K562 (cell line): ENCODE data around the gene KRT35. TPM values are rescaled to one million over a fixed set of nuclear protein-coding genes. Genes with fewer than 3 reads are reported as not detected.

Source experiments
- ATAC-seq: fragments of 200-7000 bp; cut with Tn5 transposase; 3 replicates; pipeline ENCODE4 v1.9.1; 2020; ENCODE audit warnings: moderate library complexity
- BruUV-seq: library from RNA; stranded (reverse); fragments of 400-500 nt; replicated peaks from 2 replicates; lab custom pipeline; 2021; lab: Mats Ljungman, UMichigan
- CTCF ChIA-PET: fragments of 300-600 bp; formaldehyde crosslinking; extraction: SDS; loops from one replicate; lab custom pipeline; 2021; ENCODE audit warnings: low intra/inter-chr PET ratio; lab: Yijun Ruan, JAX
- POLR2A ChIA-PET: fragments of 300-600, 350-650 bp; sonication (Branson Sonifier 250); formaldehyde crosslinking; extraction: SDS; loops from one replicate; lab custom pipeline; 2021; ENCODE audit warnings: antibody characterized with exemption, inconsistent platforms; lab: Yijun Ruan, JAX
- DNase-seq, 4 experiments: peaks; one replicate each; pipeline versions ENCODE4 v3.0.0 to v3.0.0-alpha.2; 2011 to 2018; ENCODE audit warnings: low spot score in 3 of 4, mixed read lengths in 3 of 4; ENCODE audit errors: extremely low read depth in 1 of 4
- FAIRE-seq: peaks from 2 replicates; lab custom pipeline; 2011; peaks lifted over from hg19 to GRCh38; lab: Jason Lieb, UNC
- H2AFZ ChIP-seq: 2 replicates; pipeline ENCODE4 v1.6.0; 2011; ENCODE audit warnings: low read depth, low read length, control low read depth, inconsistent platforms
- H3K27ac ChIP-seq: fragments of 200-600 bp; 3 replicates; pipeline ENCODE4 v1.8.0; 2011; ENCODE audit warnings: low read depth, mild to moderate bottlenecking, control low read depth, inconsistent platforms, low read length, moderate library complexity, mixed read lengths; ENCODE audit errors: extremely low read depth
- H3K27me3 ChIP-seq, 2 experiments: fragments of 300-600 bp in 1 of 2; 2 replicates in 1 of 2; 3 replicates in 1 of 2; pipeline versions ENCODE4 v1.6.0 to v1.8.0; 2011; ENCODE audit warnings: inconsistent platforms in 2 of 2, low read length in 2 of 2, mild to moderate bottlenecking in 1 of 2, mixed read lengths in 1 of 2, moderate library complexity in 1 of 2; ENCODE audit not compliant: control insufficient read depth in 2 of 2, insufficient read depth in 2 of 2
- H3K36me3 ChIP-seq: fragments of 300-600 bp; 3 replicates; pipeline ENCODE4 v1.8.0; 2011; ENCODE audit warnings: mild to moderate bottlenecking, low read length, inconsistent platforms; ENCODE audit not compliant: control insufficient read depth, insufficient read depth
- H3K4me1 ChIP-seq, 2 experiments: fragments of 200-600 bp in 1 of 2; replicated peaks in 1 of 2; 2 replicates in 1 of 2; 3 replicates in 1 of 2; pipeline versions ENCODE4 v1.5.1 to v1.8.0; 2011; ENCODE audit warnings: inconsistent platforms in 2 of 2, low read length in 2 of 2, mild to moderate bottlenecking in 1 of 2, mixed read lengths in 1 of 2, moderate library complexity in 1 of 2; ENCODE audit not compliant: control insufficient read depth in 2 of 2, insufficient read depth in 2 of 2
- H3K4me2 ChIP-seq: 2 replicates; pipeline ENCODE4 v1.6.1; 2011; ENCODE audit warnings: low read length, control low read depth, inconsistent platforms, mixed read lengths; ENCODE audit not compliant: insufficient read depth
- H3K4me3 ChIP-seq: fragments of 200-600 bp; sonication (generic), shearing (Covaris generic); 2 replicates; pipeline ENCODE4 v1.5.1; 2016; ENCODE audit warnings: control low read depth, inconsistent platforms
- H3K79me2 ChIP-seq: fragments of 200-600 bp; 3 replicates; pipeline ENCODE4 v1.8.0; 2011; ENCODE audit warnings: low read length, inconsistent platforms; ENCODE audit not compliant: control insufficient read depth, insufficient read depth
- H3K9ac ChIP-seq, 2 experiments: 2 replicates each; pipeline versions ENCODE4 v1.6.0 to v1.6.1; 2011; ENCODE audit warnings: low read depth in 2 of 2, low read length in 2 of 2, control low read depth in 1 of 2, inconsistent platforms in 1 of 2, mild to moderate bottlenecking in 1 of 2, mixed read lengths in 1 of 2; ENCODE audit not compliant: insufficient read depth in 1 of 2
- H3K9me1 ChIP-seq: one replicate; pipeline ENCODE4 v1.6.0; 2011; ENCODE audit warnings: inconsistent platforms, mild to moderate bottlenecking, low read length, moderate library complexity; ENCODE audit not compliant: control insufficient read depth, insufficient read depth
- H3K9me3 ChIP-seq: replicated peaks from 2 replicates; pipeline ENCODE4 v1.5.1; 2011; ENCODE audit warnings: low read depth, low read length, inconsistent platforms; ENCODE audit not compliant: control insufficient read depth, insufficient read depth
- H4K20me1 ChIP-seq: replicated peaks from 2 replicates; pipeline ENCODE4 v1.6.1; 2011; ENCODE audit warnings: low read length, inconsistent platforms, mixed read lengths; ENCODE audit not compliant: control insufficient read depth, insufficient read depth
- BDP1 ChIP-seq: IDR thresholded peaks from 3 replicates; pipeline ENCODE4 v1.6.1; 2011; ENCODE audit not compliant: insufficient read length, insufficient read depth
- BRD4 ChIP-seq: fragments of 200-600 bp; sonication (generic); IDR thresholded peaks from 2 replicates; pipeline ENCODE4 v1.6.1; 2017; ENCODE audit warnings: inconsistent platforms
- CBFA2T2 ChIP-seq: fragments of 450-650 bp; conservative IDR thresholded peaks from 2 replicates; pipeline ENCODE4 v1.6.1; 2017; ENCODE audit warnings: mild to moderate bottlenecking
- KDM1A ChIP-seq, 2 experiments: fragments of 450-650 bp; IDR thresholded peaks; 2 replicates each; pipeline ENCODE4 v1.6.1; 2016; ENCODE audit warnings: mild to moderate bottlenecking in 2 of 2
- MTA1 ChIP-seq: fragments of 450-650 bp; IDR thresholded peaks from 2 replicates; pipeline ENCODE4 v1.6.1; 2017; ENCODE audit warnings: borderline replicate concordance
- MYBL2 ChIP-seq, 2 experiments: fragments of 450-650 bp in 1 of 2; sonication (generic) in 1 of 2; formaldehyde crosslinking in 1 of 2; IDR thresholded peaks; 2 replicates each; pipeline versions ENCODE4 v1.6.1 to v1.8.1; 2017 to 2022; ENCODE audit warnings: borderline replicate concordance in 1 of 2, inconsistent platforms in 1 of 2, low read depth in 1 of 2, mild to moderate bottlenecking in 1 of 2, missing genetic modification reagents in 1 of 2, moderate library complexity in 1 of 2
- ZBTB17 ChIP-seq: fragments of 450-650 bp; formaldehyde crosslinking; IDR thresholded peaks from 2 replicates; pipeline ENCODE4 v1.4.0; 2020; ENCODE audit warnings: mild to moderate bottlenecking
- ZNF146 ChIP-seq: IDR thresholded peaks from one replicate; pipeline ENCODE4 v1.6.1; 2018; ENCODE audit warnings: missing compliant biosample characterization; ENCODE audit not compliant: unreplicated experiment
- ZNF347 ChIP-seq: fragments of 450-650 bp; formaldehyde crosslinking; IDR thresholded peaks from 2 replicates; pipeline ENCODE4 v1.4.0; 2020; ENCODE audit warnings: low read depth, mild to moderate bottlenecking, moderate library complexity
- ZZZ3 ChIP-seq: fragments of 450-650 bp; IDR thresholded peaks from 2 replicates; pipeline ENCODE4 v1.6.1; 2016; ENCODE audit warnings: antibody characterized with exemption, mild to moderate bottlenecking, moderate library complexity
- WGBS: fragments of 100-300 bp; shearing (Covaris generic); methylation state at CpG from one replicate; pipeline ENCODE4 v1.1.6; 2016; ENCODE audit warnings: low coverage, mixed read lengths; ENCODE audit not compliant: insufficient coverage; ENCODE audit errors: missing lambda C conversion rate; 5-methylcytosine and 5-hydroxymethylcytosine counted together
- in situ Hi-C: fragments of 300-500 bp; cut with MboI; formaldehyde crosslinking; loops from 4 replicates; pipeline ENCODE4 v1.15.0; 2018; ENCODE audit warnings: inconsistent platforms, mixed read lengths
- intact Hi-C: fragments of 100-400 bp; cut with micrococcal nuclease; formaldehyde crosslinking; loops from 2 replicates; pipeline ENCODE4 v1.14.2; 2022
- polyA plus RNA-seq, 8 experiments: library from polyadenylated mRNA; depleted of rRNA in 4 of 8; stranded (reverse) in 5 of 8; unstranded in 3 of 8; fragments of >200 nt; fragmentation: Nextera tagmentation in 2 of 8; fragmentation: Illumina TruSeq in 1 of 8; extraction: Ambion mirVana in 2 of 8; extraction: Trizol in 1 of 8; gene quantifications; 2 replicates each; pipeline versions ENCODE4 v1.2.1 to v1.2.3, GENCODE V29; 2011 to 2014; ENCODE audit warnings: inconsistent platforms in 1 of 8, missing spikeins in 1 of 8
- total RNA-seq, 7 experiments: library from RNA; depleted of rRNA in 6 of 7; stranded (reverse); fragments of >200 nt in 6 of 7; fragmentation: Illumina TruSeq in 2 of 7; extraction: Trizol in 2 of 7; gene quantifications; 2 replicates each; pipeline versions ENCODE4 v1.2.1 to v1.2.3, GENCODE V29; 2011 to 2021; ENCODE audit warnings: low replicate concordance in 1 of 7
- TF ChIP-seq, protein P1 (sequence below): fragments of 250-450 bp; sonication (Bioruptor Pico); IDR thresholded peaks from 2 replicates; pipeline ENCODE4 v1.5.0; 2022; ENCODE audit warnings: mild to moderate bottlenecking
- TF ChIP-seq, protein P2 (sequence below): IDR thresholded peaks from 3 replicates; pipeline ENCODE4 v1.6.1; 2011; ENCODE audit warnings: borderline replicate concordance, mild to moderate bottlenecking, moderate library complexity; ENCODE audit not compliant: insufficient read length; ENCODE audit errors: extremely low read depth
- TF ChIP-seq, protein P3 (sequence below): fragments of 450-650 bp; IDR thresholded peaks from 2 replicates; pipeline ENCODE4 v1.6.1; 2016; ENCODE audit warnings: mild to moderate bottlenecking
- TF ChIP-seq, protein P4 (sequence below): fragments of 200-800 bp; sonication (Bioruptor generic); IDR thresholded peaks from 2 replicates; pipeline ENCODE4 v1.6.1; 2017; ENCODE audit warnings: missing genetic modification characterization, missing compliant biosample characterization

KRT35 gene
- total and polyA plus RNA-seq, 9 of the 15 experiments (the other 6 are each of a cell fraction or from before 2014, with no cell fraction given), result not detected

DNA sequence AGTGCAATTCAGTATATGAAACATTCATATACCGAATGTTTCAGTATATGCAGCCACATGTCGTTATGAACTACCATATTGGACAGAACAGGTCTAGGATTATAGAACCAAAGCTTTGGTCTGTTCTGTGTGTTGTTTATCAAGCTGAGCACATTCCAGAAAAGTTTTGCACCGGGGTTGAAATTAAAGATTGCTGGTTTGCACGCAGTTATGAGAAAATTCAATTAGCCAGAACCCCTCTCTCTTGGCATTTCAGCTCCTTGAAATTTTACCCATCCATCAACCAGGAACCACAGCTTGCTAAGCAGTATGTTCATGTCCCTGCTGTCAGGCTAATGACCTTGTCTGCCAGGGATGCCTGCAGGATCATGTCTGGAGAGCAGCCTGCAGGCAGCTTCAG, 23.3 kb downstream of the KRT35 start:
- no peak overlapping the region for H3K27ac ChIP-seq
- no peaks in the 10 kb centered on the region for H3K36me3 ChIP-seq
- no peak overlapping the region for H3K4me3 ChIP-seq
- H3K27me3 ChIP-seq, result peaks cover 0 to 20% of the 10 kb centered on the region in 2 experiments; a peak in 3 of 5 replicates
- no peaks in the 10 kb centered on the region for H3K9me3 ChIP-seq
- DNase-seq (no peak), FAIRE-seq (no peak), ATAC-seq (no peak)
- H3K4me1 ChIP-seq, result peaks cover 0 to under 1% of the 10 kb centered on the region in 2 experiments; a peak in 1 of 5 replicates
- H3K79me2 ChIP-seq, result no peaks in the 10 kb centered on the region
- in situ Hi-C loops (no loop called here), intact Hi-C loops (no loop called here)
- BruUV-seq, result no TSS peak
- H3K9ac ChIP-seq, result no peak overlapping the region
- ChIA-PET POLR2A (interaction anchor here (0.6 to 1.3 kb wide), 3 partner anchors 128 to 220 kb away, joined by 3 to 4 read pairs (median 4); no protein-coding TSS in a partner anchor), CTCF (no interaction called here)
- no peaks in the 10 kb centered on the region for H3K9me1 ChIP-seq
- no peak overlapping the region for H3K4me2 ChIP-seq
- 0% methylated on average over 4 of the region's 4 CpGs for WGBS
- no peaks in the 10 kb centered on the region for H4K20me1 ChIP-seq
- H2AFZ ChIP-seq, result no peak overlapping the region
- TF ChIP-seq BDP1, result no peak
- TF ChIP-seq ZNF146 (CRISPR knock-in tag), result no peak
- TF ChIP-seq KDM1A (IDR thresholded peaks at IDR 0.05), result no peak
- no peak for TF ChIP-seq ZBTB17 (CRISPR knock-in tag)
- no peak for TF ChIP-seq ZZZ3
- TF ChIP-seq, protein P1, sequence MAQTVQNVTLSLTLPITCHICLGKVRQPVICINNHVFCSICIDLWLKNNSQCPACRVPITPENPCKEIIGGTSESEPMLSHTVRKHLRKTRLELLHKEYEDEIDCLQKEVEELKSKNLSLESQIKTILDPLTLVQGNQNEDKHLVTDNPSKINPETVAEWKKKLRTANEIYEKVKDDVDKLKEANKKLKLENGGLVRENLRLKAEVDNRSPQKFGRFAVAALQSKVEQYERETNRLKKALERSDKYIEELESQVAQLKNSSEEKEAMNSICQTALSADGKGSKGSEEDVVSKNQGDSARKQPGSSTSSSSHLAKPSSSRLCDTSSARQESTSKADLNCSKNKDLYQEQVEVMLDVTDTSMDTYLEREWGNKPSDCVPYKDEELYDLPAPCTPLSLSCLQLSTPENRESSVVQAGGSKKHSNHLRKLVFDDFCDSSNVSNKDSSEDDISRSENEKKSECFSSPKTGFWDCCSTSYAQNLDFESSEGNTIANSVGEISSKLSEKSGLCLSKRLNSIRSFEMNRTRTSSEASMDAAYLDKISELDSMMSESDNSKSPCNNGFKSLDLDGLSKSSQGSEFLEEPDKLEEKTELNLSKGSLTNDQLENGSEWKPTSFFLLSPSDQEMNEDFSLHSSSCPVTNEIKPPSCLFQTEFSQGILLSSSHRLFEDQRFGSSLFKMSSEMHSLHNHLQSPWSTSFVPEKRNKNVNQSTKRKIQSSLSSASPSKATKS (CRISPR knock-in tag), result no peak
- no peak for TF ChIP-seq MYBL2 (IDR thresholded peaks at IDR 0.05; ENCODE audit: low read depth)
- no peak for TF ChIP-seq MYBL2 (CRISPR knock-in tag; IDR thresholded peaks at IDR 0.05; ENCODE audit: borderline replicate concordance)
- TF ChIP-seq, protein P2, sequence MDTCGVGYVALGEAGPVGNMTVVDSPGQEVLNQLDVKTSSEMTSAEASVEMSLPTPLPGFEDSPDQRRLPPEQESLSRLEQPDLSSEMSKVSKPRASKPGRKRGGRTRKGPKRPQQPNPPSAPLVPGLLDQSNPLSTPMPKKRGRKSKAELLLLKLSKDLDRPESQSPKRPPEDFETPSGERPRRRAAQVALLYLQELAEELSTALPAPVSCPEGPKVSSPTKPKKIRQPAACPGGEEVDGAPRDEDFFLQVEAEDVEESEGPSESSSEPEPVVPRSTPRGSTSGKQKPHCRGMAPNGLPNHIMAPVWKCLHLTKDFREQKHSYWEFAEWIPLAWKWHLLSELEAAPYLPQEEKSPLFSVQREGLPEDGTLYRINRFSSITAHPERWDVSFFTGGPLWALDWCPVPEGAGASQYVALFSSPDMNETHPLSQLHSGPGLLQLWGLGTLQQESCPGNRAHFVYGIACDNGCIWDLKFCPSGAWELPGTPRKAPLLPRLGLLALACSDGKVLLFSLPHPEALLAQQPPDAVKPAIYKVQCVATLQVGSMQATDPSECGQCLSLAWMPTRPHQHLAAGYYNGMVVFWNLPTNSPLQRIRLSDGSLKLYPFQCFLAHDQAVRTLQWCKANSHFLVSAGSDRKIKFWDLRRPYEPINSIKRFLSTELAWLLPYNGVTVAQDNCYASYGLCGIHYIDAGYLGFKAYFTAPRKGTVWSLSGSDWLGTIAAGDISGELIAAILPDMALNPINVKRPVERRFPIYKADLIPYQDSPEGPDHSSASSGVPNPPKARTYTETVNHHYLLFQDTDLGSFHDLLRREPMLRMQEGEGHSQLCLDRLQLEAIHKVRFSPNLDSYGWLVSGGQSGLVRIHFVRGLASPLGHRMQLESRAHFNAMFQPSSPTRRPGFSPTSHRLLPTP, result no peak
- TF ChIP-seq ZNF347 (CRISPR knock-in tag), result no peak
- TF ChIP-seq, protein P3, sequence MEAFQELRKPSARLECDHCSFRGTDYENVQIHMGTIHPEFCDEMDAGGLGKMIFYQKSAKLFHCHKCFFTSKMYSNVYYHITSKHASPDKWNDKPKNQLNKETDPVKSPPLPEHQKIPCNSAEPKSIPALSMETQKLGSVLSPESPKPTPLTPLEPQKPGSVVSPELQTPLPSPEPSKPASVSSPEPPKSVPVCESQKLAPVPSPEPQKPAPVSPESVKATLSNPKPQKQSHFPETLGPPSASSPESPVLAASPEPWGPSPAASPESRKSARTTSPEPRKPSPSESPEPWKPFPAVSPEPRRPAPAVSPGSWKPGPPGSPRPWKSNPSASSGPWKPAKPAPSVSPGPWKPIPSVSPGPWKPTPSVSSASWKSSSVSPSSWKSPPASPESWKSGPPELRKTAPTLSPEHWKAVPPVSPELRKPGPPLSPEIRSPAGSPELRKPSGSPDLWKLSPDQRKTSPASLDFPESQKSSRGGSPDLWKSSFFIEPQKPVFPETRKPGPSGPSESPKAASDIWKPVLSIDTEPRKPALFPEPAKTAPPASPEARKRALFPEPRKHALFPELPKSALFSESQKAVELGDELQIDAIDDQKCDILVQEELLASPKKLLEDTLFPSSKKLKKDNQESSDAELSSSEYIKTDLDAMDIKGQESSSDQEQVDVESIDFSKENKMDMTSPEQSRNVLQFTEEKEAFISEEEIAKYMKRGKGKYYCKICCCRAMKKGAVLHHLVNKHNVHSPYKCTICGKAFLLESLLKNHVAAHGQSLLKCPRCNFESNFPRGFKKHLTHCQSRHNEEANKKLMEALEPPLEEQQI, result no peak
- TF ChIP-seq, protein P4, sequence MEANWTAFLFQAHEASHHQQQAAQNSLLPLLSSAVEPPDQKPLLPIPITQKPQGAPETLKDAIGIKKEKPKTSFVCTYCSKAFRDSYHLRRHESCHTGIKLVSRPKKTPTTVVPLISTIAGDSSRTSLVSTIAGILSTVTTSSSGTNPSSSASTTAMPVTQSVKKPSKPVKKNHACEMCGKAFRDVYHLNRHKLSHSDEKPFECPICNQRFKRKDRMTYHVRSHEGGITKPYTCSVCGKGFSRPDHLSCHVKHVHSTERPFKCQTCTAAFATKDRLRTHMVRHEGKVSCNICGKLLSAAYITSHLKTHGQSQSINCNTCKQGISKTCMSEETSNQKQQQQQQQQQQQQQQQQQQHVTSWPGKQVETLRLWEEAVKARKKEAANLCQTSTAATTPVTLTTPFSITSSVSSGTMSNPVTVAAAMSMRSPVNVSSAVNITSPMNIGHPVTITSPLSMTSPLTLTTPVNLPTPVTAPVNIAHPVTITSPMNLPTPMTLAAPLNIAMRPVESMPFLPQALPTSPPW (CRISPR knock-in tag), result no peak
- no peak for TF ChIP-seq MTA1
- TF ChIP-seq BRD4, result no peak
- no peak for TF ChIP-seq CBFA2T2
